GM12873 (cell line): ENCODE data around the gene CFI.

ENCODE experiments used
- CTCF ChIP-seq: IDR thresholded peaks from 2 replicates; pipeline ENCODE4 v1.5.1; 2012; ENCODE audit warnings: low read depth, mild to moderate bottlenecking, moderate library complexity, low read length, control low read depth; ENCODE audit not compliant: insufficient read depth; ENCODE audit errors: missing control alignments

CFI gene

GRCh38 chr4:109815151-109816081, 13.6 kb upstream of the CFI start, which contains the start of gene GAR1:
GAR1 (plus strand) TSS chr4:109815762; CDS start chr4:109816165, 403 bp downstream.
- no peak for TF ChIP-seq CTCF

GRCh38 chr4:109811707-109812106, 9.9 kb upstream of the CFI start:
- TF ChIP-seq CTCF = no peak

GRCh38 chr4:109810552-109811387, 9.0 kb upstream of the CFI start:
- no peak for TF ChIP-seq CTCF

GRCh38 chr4:109809655-109810054, 7.9 kb upstream of the CFI start:
- no peak for TF ChIP-seq CTCF

- TF ChIP-seq CTCF = peak; percentile 60
Observed at GRCh38 chr4:109803924-109804571, 2.2 kb upstream of the CFI start.

- no peak for TF ChIP-seq CTCF
Observed at GRCh38 chr4:109801099-109801789, 555 bp downstream of the CFI start.
